Coronary artery (tissue), 2 donors: Measurements from ENCODE around the gene OR3A3.
"Not testable (repeated sequence)": the region's sequence is repeated elsewhere in the genome, so short reads cannot be mapped to it uniquely, and the experiment has no call there.

Experiments used
- DNase-seq: peaks from one replicate; pipeline ENCODE4 v3.0.0-alpha.2; 2017; ENCODE audit warnings: low spot score
- H3K27ac ChIP-seq, 2 donors: fragments of 200-600 bp; sonication (generic); one replicate each; pipeline ENCODE4 v1.5.1; 2016 to 2019
- H3K4me3 ChIP-seq: fragments of 200-600 bp; sonication (generic); 2 replicates; pipeline ENCODE4 v1.5.1; 2016; ENCODE audit warnings: mild to moderate bottlenecking, moderate library complexity
- CTCF ChIP-seq: fragments of 200-600 bp; sonication (generic); IDR thresholded peaks from one replicate; pipeline ENCODE4 v1.5.1; 2019; ENCODE audit warnings: antibody characterized with exemption

OR3A3 gene

GRCh38 chr17:3411070-3411469 lies at the start of gene OR3A3:
OR3A3 (plus strand) TSS chr17:3411370.
- no peak for DNase-seq
- no peak within 1 kb of the TSS for H3K4me3 ChIP-seq
- TF ChIP-seq CTCF, result no peak
- no peak within 1 kb of the TSS for H3K27ac ChIP-seq

GRCh38 chr17:3371167-3371566 lies 40.0 kb upstream of the OR3A3 start:
- not testable (repeated sequence) for H3K4me3 ChIP-seq, H3K27ac ChIP-seq, DNase-seq

- H3K27ac ChIP-seq, result no peak overlapping the region
- no peak for TF ChIP-seq CTCF
- DNase-seq, result no peak
- no peak overlapping the region for H3K4me3 ChIP-seq
Measured at GRCh38 chr17:3378321-3378720, 32.8 kb upstream of the OR3A3 start.

- no peak for DNase-seq
- no peak overlapping the region for H3K4me3 ChIP-seq
- TF ChIP-seq CTCF, result no peak
- H3K27ac ChIP-seq, result no peak overlapping the region
Measured at GRCh38 chr17:3381957-3382356, 29.2 kb upstream of the OR3A3 start.

GRCh38 chr17:3385869-3386816 lies 25.0 kb upstream of the OR3A3 start, which contains the start of gene OR3A2:
OR3A2 (minus strand) TSS chr17:3386308.
- no peak within 1 kb of the TSS for H3K27ac ChIP-seq
- DNase-seq, result no peak
- no peak for TF ChIP-seq CTCF
- peak within 1 kb of the TSS; percentile 15 for H3K4me3 ChIP-seq

- no peak for TF ChIP-seq CTCF
- DNase-seq, result no peak
- no peak overlapping the region for H3K27ac ChIP-seq
Measured at GRCh38 chr17:3389791-3390190, 21.4 kb upstream of the OR3A3 start.

GRCh38 chr17:3397801-3398200 lies 13.4 kb upstream of the OR3A3 start:
- not testable (repeated sequence) for H3K27ac ChIP-seq, DNase-seq, H3K4me3 ChIP-seq

More at GRCh38 chr17:3389791-3390190, 21.4 kb upstream of the OR3A3 start:
- H3K4me3 ChIP-seq, result no peak overlapping the region

- Histone ChIP-seq H3K27ac (no peak within 1 kb of the TSS), H3K4me3 (no peak within 1 kb of the TSS)
- TF ChIP-seq CTCF, result no peak
- DNase-seq, result no peak
Measured at GRCh38 chr17:3398310-3398709, 12.9 kb upstream of the OR3A3 start, which contains the start of gene OR1E1. OR1E1 (minus strand) TSS chr17:3398410; CDS start chr17:3398410, 0 bp downstream.
